Kidney epithelial cell (primary cell): Measurements from ENCODE around the gene OMA1. TPM values are rescaled to one million over a fixed set of nuclear protein-coding genes. Genes with fewer than 3 reads are reported as not detected.
"Not testable (repeated sequence)": the region's sequence is repeated elsewhere in the genome, so short reads cannot be mapped to it uniquely, and the experiment has no call there.

Source experiments
- DNase-seq: peaks from one replicate; pipeline ENCODE4 v3.0.0-alpha.2; 2010; ENCODE audit warnings: low read depth
- H3K27me3 ChIP-seq: 2 replicates; pipeline ENCODE4 v1.6.0; 2011; ENCODE audit warnings: low read length; ENCODE audit not compliant: control insufficient read depth, insufficient read depth
- H3K36me3 ChIP-seq: 2 replicates; pipeline ENCODE4 v1.5.1; 2011; ENCODE audit warnings: low read length; ENCODE audit not compliant: control insufficient read depth, insufficient read depth
- H3K4me3 ChIP-seq: 2 replicates; pipeline ENCODE4 v1.5.1; 2011; ENCODE audit warnings: low read depth, mild to moderate bottlenecking, control low read depth, low read length
- CTCF ChIP-seq: IDR thresholded peaks from 2 replicates; pipeline ENCODE4 v1.5.1; 2011; ENCODE audit warnings: mild to moderate bottlenecking, moderate library complexity, low read length, control low read depth, inconsistent platforms; ENCODE audit not compliant: insufficient read depth, poor library complexity, severe bottlenecking
- total RNA-seq: library from RNA; depleted of rRNA; stranded (reverse); fragments of >200 nt; gene quantifications from 2 replicates; pipeline ENCODE4 v1.2.3, GENCODE V29; 2015

OMA1 gene
- total RNA-seq, 1 donor from 2014 or later: 10.2 TPM

- Histone ChIP-seq H3K36me3 (no peaks in the 10 kb centered on the region), H3K27me3 (no peaks in the 10 kb centered on the region), H3K4me3 (no peak overlapping the region)
- DNase-seq: no peak
- no peak for TF ChIP-seq CTCF
Measured at GRCh38 chr1:58583496-58583895, 37.0 kb upstream of the OMA1 start.

GRCh38 chr1:58582143-58582542 lies 35.6 kb upstream of the OMA1 start:
- not testable (repeated sequence) for H3K4me3 ChIP-seq, H3K27me3 ChIP-seq, H3K36me3 ChIP-seq, DNase-seq

GRCh38 chr1:58581641-58582040 lies 35.1 kb upstream of the OMA1 start:
- no peak for TF ChIP-seq CTCF
- H3K4me3 ChIP-seq: no peak overlapping the region
- peaks cover under 1% of the 10 kb centered on the region for H3K27me3 ChIP-seq
- no peaks in the 10 kb centered on the region for H3K36me3 ChIP-seq
- no peak for DNase-seq

- no peak for TF ChIP-seq CTCF
- Histone ChIP-seq H3K4me3 (no peak overlapping the region), H3K36me3 (no peaks in the 10 kb centered on the region), H3K27me3 (peaks cover 3% of the 10 kb centered on the region)
- no peak for DNase-seq
Measured at GRCh38 chr1:58580186-58580585, 33.7 kb upstream of the OMA1 start.

GRCh38 chr1:58577654-58578030 lies 31.1 kb upstream of the OMA1 start:
- no peak for TF ChIP-seq CTCF

GRCh38 chr1:58576727-58577653 lies 30.5 kb upstream of the OMA1 start, which contains the start of gene TACSTD2:
Gene TACSTD2, minus strand, starts transcription at chr1:58577252. Its CDS starts 96 bp downstream, at chr1:58577156.
- H3K27me3 ChIP-seq: peaks cover 3% of the 10 kb centered on the region

More at GRCh38 chr1:58577654-58578030, 31.1 kb upstream of the OMA1 start:
- Histone ChIP-seq H3K36me3 (no peaks in the 10 kb centered on the region), H3K27me3 (peaks cover 3% of the 10 kb centered on the region), H3K4me3 (peak overlapping the region; percentile 54)
- DNase-seq: no peak

More at GRCh38 chr1:58576727-58577653, 30.5 kb upstream of the OMA1 start, which contains the start of gene TACSTD2:
- no peak for TF ChIP-seq CTCF
- DNase-seq: no peak
- H3K4me3 ChIP-seq: peak within 1 kb of the TSS; percentile 54
- no peaks in the 10 kb centered on the region for H3K36me3 ChIP-seq
